H1 (cell line): Measurements from ENCODE around the gene EFCAB6.

ENCODE experiments used
- CHD1 ChIP-seq: IDR thresholded peaks from 2 replicates; pipeline ENCODE4 v1.6.1; 2012; ENCODE audit warnings: low read depth, low read length, improper control_type of control experiment
- CHD2 ChIP-seq: IDR thresholded peaks from 2 replicates; pipeline ENCODE4 v1.6.1; 2012; ENCODE audit warnings: low read length, improper control_type of control experiment
- EP300 ChIP-seq, 2 experiments: IDR thresholded peaks; 1 replicate in 1 of 2; 2 replicates in 1 of 2; pipeline ENCODE4 v1.6.1; 2011 to 2012; ENCODE audit warnings: low read depth in 2 of 2, low read length in 2 of 2, mild to moderate bottlenecking in 2 of 2, borderline replicate concordance in 1 of 2, inconsistent platforms in 1 of 2, moderate library complexity in 1 of 2
- EZH2 ChIP-seq: fragments of 200-600 bp; sonication (generic); IDR thresholded peaks from 2 replicates; pipeline ENCODE4 v1.7.1; 2012; ENCODE audit warnings: low read depth, mild to moderate bottlenecking, moderate library complexity, low read length, inconsistent platforms; ENCODE audit not compliant: severe bottlenecking
- GTF2F1 ChIP-seq: IDR thresholded peaks from 2 replicates; pipeline ENCODE4 v1.6.1; 2012; ENCODE audit warnings: low read depth, low read length, improper control_type of control experiment, borderline replicate concordance
- NRF1 ChIP-seq: IDR thresholded peaks from 2 replicates; pipeline ENCODE4 v1.6.1; 2011; ENCODE audit warnings: mild to moderate bottlenecking, low read depth, low read length, improper control_type of control experiment
- POLR2A ChIP-seq, 2 experiments: IDR thresholded peaks; 1 replicate in 1 of 2; 2 replicates in 1 of 2; pipeline ENCODE4 v1.6.1; 2011; ENCODE audit warnings: low read depth in 2 of 2, low read length in 2 of 2, mild to moderate bottlenecking in 2 of 2; ENCODE audit errors: control extremely low read depth in 1 of 2
- SAP30 ChIP-seq: fragments of 300-600 bp; sonication (generic); IDR thresholded peaks from 2 replicates; pipeline ENCODE4 v1.7.1; 2012; ENCODE audit warnings: low read length, moderate library complexity, mild to moderate bottlenecking, inconsistent platforms; ENCODE audit not compliant: insufficient read depth, insufficient replicate concordance
- TCF12 ChIP-seq: IDR thresholded peaks from 2 replicates; pipeline ENCODE4 v1.6.1; 2011; ENCODE audit warnings: low read depth, mild to moderate bottlenecking, low read length
- TF ChIP-seq, protein P1 (sequence below), 3 experiments: IDR thresholded peaks; 1 replicate in 2 of 3; 2 replicates in 1 of 3; pipeline versions ENCODE4 v1.5.1 to v1.6.1; 2011; ENCODE audit warnings: low read length in 3 of 3, mild to moderate bottlenecking in 3 of 3, inconsistent platforms in 2 of 3, low read depth in 1 of 3, moderate library complexity in 1 of 3; ENCODE audit not compliant: insufficient read depth in 1 of 3; ENCODE audit errors: control extremely low read depth in 1 of 3

DNA sequence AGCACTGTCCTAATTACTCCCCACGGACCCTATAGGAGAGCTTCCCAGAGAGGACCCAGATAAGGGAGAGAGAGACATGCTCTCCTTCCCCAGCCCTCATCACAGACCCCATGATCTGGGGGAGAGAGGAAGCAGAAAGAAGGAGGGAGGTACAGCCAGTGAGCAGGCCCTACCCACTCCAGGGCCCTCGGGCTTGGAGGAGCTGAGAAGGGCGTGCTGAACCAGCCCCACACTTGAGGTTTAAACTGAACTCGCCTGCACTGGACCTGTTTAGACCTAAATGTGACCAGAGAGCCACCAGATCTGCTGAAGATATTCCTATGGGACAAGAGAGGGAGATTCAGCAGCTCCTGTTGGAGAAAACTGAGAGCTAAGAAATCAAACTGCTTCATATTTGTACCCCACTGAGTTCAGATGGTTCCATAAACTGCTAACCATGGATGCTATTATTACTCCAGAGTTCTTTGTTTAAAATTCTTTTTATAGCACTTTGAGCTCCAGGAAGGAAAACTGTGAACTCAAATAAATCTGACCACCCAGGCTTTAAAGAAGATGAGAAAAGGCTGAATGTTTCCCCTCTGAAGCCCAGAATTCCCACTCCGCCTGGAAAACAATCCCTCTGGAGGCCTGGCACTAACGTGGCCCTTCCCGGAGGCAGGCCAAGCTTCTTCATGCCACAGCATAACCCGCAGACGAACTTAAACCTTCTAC lies 67.2 kb downstream of the EFCAB6 start:
- TF ChIP-seq EZH2 (no peak), POLR2A (IDR thresholded peaks at IDR 0.05; ENCODE audit: control extremely low read depth in 1 of 2, low read depth in 2 of 2, low read length in 2 of 2) (no peak), SAP30 (no peak), CHD2 (no peak), NRF1 (no peak), TCF12 (no peak), CHD1 (no peak), EP300 (IDR thresholded peaks at IDR 0.05; ENCODE audit: borderline replicate concordance in 1 of 2, low read depth in 2 of 2, low read length in 2 of 2) (no peak), GTF2F1 (no peak)
- TF ChIP-seq, protein P1, sequence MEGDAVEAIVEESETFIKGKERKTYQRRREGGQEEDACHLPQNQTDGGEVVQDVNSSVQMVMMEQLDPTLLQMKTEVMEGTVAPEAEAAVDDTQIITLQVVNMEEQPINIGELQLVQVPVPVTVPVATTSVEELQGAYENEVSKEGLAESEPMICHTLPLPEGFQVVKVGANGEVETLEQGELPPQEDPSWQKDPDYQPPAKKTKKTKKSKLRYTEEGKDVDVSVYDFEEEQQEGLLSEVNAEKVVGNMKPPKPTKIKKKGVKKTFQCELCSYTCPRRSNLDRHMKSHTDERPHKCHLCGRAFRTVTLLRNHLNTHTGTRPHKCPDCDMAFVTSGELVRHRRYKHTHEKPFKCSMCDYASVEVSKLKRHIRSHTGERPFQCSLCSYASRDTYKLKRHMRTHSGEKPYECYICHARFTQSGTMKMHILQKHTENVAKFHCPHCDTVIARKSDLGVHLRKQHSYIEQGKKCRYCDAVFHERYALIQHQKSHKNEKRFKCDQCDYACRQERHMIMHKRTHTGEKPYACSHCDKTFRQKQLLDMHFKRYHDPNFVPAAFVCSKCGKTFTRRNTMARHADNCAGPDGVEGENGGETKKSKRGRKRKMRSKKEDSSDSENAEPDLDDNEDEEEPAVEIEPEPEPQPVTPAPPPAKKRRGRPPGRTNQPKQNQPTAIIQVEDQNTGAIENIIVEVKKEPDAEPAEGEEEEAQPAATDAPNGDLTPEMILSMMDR (IDR thresholded peaks at IDR 0.05; ENCODE audit: control extremely low read depth in 1 of 3, insufficient read depth in 1 of 3, low read depth in 1 of 3, low read length in 3 of 3) = no peak
